Body of pancreas (tissue), 4 donors: ENCODE results near the gene DPYD. TPM values are rescaled to one million over a fixed set of nuclear protein-coding genes. Genes with fewer than 3 reads are reported as not detected.

Experiments used
- ATAC-seq: fragments of 150-250 bp; one replicate; pipeline ENCODE4 v1.9.1; 2016
- DNase-seq, 4 donors: peaks; one replicate each; pipeline ENCODE4 v3.0.0-alpha.2; 2019
- H3K27ac ChIP-seq, 4 donors: fragments of 200-600 bp; sonication (generic); 1 replicate in 3 of 4; 2 replicates in 1 of 4; pipeline versions ENCODE4 v1.5.1 to v1.6.1; 2016 to 2019; ENCODE audit warnings: mild to moderate bottlenecking in 1 of 4, mixed read lengths in 1 of 4, moderate library complexity in 1 of 4
- H3K27me3 ChIP-seq, 2 donors: fragments of 200-600 bp; sonication (generic); one replicate each; pipeline ENCODE4 v1.6.0; 2016; ENCODE audit warnings: mild to moderate bottlenecking in 1 of 2
- H3K36me3 ChIP-seq, 2 donors: fragments of 200-600 bp; sonication (generic); replicated peaks in 1 of 2; 2 replicates each; pipeline ENCODE4 v1.5.1; 2016; ENCODE audit warnings: low read depth in 2 of 2; ENCODE audit not compliant: insufficient read depth in 1 of 2
- H3K4me1 ChIP-seq: fragments of 200-600 bp; sonication (generic); one replicate; pipeline ENCODE4 v1.6.0; 2016
- H3K4me3 ChIP-seq, 2 donors: fragments of 200-600 bp; sonication (generic); 1 replicate in 1 of 2; 2 replicates in 1 of 2; pipeline ENCODE4 v1.5.1; 2016 to 2019
- H3K9me3 ChIP-seq, 3 donors: fragments of 200-600 bp; sonication (generic); 1 replicate in 2 of 3; 2 replicates in 1 of 3; pipeline ENCODE4 v1.5.1; 2016
- POLR2A ChIP-seq, 3 donors: fragments of 450-650 bp; IDR thresholded peaks; one replicate each; pipeline ENCODE4 v1.6.1; 2016; ENCODE audit warnings: antibody characterized with exemption in 3 of 3, mild to moderate bottlenecking in 2 of 3
- WGBS, 2 donors: methylation state at CpG; one replicate each; pipeline ENCODE4 v1.1.5; 2017; 5-methylcytosine and 5-hydroxymethylcytosine counted together
- intact Hi-C: fragments of 100-400 bp; cut with DNase I; formaldehyde crosslinking; loops from one replicate; pipeline ENCODE4 v1.15.1; 2023
- total RNA-seq, 2 donors: library from RNA; depleted of rRNA; stranded (reverse); fragments of >200 nt; gene quantifications; one replicate each; pipeline ENCODE4 v1.1.0, GENCODE V29; 2016
- TF ChIP-seq, protein P1 (sequence below), 7 experiments: fragments of 450-650 bp in 4 of 7; fragments of 200-600 bp in 3 of 7; sonication (generic) in 3 of 7; IDR thresholded peaks; one replicate each; pipeline ENCODE4 v1.5.1; 2016 to 2019; ENCODE audit warnings: antibody characterized with exemption in 7 of 7

Gene DPYD
- total RNA-seq, 2 donors from 2014 or later: 13.8 to 17.1 TPM

DNA sequence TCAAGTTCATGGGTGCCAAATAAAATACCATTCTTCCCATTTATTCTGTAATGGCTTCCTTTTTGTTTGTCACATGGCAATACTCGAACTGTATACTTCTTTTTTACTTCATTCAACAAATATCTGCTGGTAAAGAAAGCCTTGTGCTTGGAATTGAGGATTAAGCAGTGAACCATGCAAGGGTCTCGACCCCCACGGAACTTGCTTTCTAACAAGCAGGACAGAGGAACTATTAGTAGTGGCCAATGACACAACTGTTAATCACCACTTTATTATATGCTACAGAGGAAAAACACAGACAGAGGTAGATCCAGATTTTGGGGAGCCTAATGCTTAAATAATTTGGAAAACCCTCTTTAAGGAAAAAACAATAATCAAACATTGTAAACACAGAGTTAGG is 542.2 kb downstream of the DPYD start:
- DNase-seq (no peak), ATAC-seq (no peak)
- Histone ChIP-seq H3K36me3 (no peaks in the 10 kb centered on the region), H3K4me3 (no peak overlapping the region), H3K9me3 (no peaks in the 10 kb centered on the region), H3K4me1 (no peaks in the 10 kb centered on the region), H3K27ac (no peak overlapping the region), H3K27me3 (no peaks in the 10 kb centered on the region)
- no peak for TF ChIP-seq POLR2A (IDR thresholded peaks at IDR 0.05)
- TF ChIP-seq, protein P1, sequence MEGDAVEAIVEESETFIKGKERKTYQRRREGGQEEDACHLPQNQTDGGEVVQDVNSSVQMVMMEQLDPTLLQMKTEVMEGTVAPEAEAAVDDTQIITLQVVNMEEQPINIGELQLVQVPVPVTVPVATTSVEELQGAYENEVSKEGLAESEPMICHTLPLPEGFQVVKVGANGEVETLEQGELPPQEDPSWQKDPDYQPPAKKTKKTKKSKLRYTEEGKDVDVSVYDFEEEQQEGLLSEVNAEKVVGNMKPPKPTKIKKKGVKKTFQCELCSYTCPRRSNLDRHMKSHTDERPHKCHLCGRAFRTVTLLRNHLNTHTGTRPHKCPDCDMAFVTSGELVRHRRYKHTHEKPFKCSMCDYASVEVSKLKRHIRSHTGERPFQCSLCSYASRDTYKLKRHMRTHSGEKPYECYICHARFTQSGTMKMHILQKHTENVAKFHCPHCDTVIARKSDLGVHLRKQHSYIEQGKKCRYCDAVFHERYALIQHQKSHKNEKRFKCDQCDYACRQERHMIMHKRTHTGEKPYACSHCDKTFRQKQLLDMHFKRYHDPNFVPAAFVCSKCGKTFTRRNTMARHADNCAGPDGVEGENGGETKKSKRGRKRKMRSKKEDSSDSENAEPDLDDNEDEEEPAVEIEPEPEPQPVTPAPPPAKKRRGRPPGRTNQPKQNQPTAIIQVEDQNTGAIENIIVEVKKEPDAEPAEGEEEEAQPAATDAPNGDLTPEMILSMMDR (IDR thresholded peaks at IDR 0.05): no peak
- 88 to 90% methylated on average over 3 of the region's 3 CpGs for WGBS, 2 donors
- intact Hi-C loops: no loop called here

DNA sequence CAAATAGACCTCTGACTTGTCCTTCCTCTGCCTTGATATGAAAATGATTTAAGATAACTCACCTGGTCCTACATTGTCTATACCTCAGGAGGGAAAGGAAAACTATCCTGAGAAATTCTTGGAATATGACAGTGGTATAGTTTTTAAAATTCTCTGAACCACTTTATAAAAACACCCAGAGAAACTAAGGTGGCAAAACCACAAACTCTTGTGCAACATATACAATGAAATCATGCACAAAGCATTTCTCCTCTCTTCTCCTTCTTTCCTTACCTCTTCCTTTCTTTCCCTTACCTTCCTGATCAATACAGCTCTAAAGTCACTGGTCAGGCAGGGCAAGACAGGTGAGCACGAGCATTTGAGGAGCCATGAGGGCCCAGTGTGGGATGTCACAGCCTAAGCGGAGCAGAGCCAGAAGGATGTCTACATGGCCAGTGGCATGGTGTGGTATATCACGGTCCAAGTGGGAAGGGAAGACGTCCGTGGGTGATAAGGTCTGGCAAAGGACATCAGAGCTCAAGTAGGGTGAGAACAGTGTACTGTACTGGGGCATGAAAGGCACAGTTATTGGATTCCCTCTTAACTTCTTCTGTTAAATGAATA is 543.3 kb downstream of the DPYD start:
- no peaks in the 10 kb centered on the region for H3K36me3 ChIP-seq
- no peaks in the 10 kb centered on the region for H3K9me3 ChIP-seq
- H3K27me3 ChIP-seq: no peaks in the 10 kb centered on the region
- WGBS, 2 donors: 80 to 85% methylated on average over 5 of the region's 5 CpGs
- H3K27ac ChIP-seq: no peak overlapping the region
- TF ChIP-seq, protein P1 (IDR thresholded peaks at IDR 0.05): no peak
- no peak for TF ChIP-seq POLR2A (IDR thresholded peaks at IDR 0.05)
- H3K4me1 ChIP-seq: no peaks in the 10 kb centered on the region
- no peak for ATAC-seq
- no peak for DNase-seq
- intact Hi-C loops: no loop called here
- no peak overlapping the region for H3K4me3 ChIP-seq

DNA sequence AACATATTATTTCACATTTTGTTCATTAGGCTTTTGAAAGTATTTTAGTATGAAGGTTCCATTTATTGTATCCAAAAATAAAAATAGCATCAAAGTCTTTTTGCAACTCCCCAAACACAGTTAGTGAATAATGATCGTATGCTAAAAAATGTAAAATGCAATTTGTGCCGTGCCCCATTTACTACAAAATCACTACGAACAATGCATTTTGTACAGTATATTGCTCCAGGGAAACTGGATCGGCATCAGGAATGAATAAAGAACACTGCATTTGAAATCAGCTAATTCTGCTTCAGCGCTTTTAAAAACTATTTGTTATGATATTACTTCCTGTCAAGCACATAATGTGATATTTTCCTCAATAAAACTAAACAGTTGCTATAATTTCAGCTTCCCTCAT is 547.8 kb downstream of the DPYD start:
- intact Hi-C loops: no loop called here
- H3K27me3 ChIP-seq: no peaks in the 10 kb centered on the region
- TF ChIP-seq POLR2A (IDR thresholded peaks at IDR 0.05): no peak
- TF ChIP-seq, protein P1 (IDR thresholded peaks at IDR 0.05): no peak
- H3K4me1 ChIP-seq: no peaks in the 10 kb centered on the region
- H3K9me3 ChIP-seq: no peaks in the 10 kb centered on the region
- DNase-seq (no peak), ATAC-seq (no peak)
- 89 to 94% methylated on average over 5 of the region's 5 CpGs for WGBS, 2 donors
- no peak overlapping the region for H3K27ac ChIP-seq
- no peaks in the 10 kb centered on the region for H3K36me3 ChIP-seq
- H3K4me3 ChIP-seq: no peak overlapping the region

DNA sequence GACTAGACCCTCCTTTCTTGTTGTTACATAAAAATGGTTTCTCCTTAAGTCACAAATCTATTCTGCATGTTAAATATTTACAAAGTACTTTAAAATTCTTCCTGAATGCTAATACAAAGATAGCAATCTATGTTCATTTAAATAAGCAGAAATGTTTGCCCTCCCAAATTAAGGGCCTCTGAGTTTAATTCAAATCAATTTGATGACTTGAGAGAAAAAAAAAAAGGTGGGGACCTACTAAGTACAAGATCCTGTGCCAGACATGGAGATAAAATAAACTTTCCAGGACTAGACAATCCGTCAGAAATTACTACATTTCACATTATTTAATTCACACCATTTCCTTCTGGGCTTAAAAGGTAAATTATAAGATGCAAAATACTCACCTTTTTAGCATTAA is 548.3 kb downstream of the DPYD start:
- no peaks in the 10 kb centered on the region for H3K27me3 ChIP-seq
- 93 to 100% methylated on average over 1 of the region's 1 CpG for WGBS, 2 donors
- no peak for ATAC-seq
- DNase-seq: no peak
- no peak overlapping the region for H3K27ac ChIP-seq
- no peaks in the 10 kb centered on the region for H3K9me3 ChIP-seq
- no peaks in the 10 kb centered on the region for H3K4me1 ChIP-seq
- no peaks in the 10 kb centered on the region for H3K36me3 ChIP-seq
- TF ChIP-seq POLR2A (IDR thresholded peaks at IDR 0.05): no peak
- TF ChIP-seq, protein P1 (IDR thresholded peaks at IDR 0.05): no peak
- intact Hi-C loops: no loop called here
- no peak overlapping the region for H3K4me3 ChIP-seq

DNA sequence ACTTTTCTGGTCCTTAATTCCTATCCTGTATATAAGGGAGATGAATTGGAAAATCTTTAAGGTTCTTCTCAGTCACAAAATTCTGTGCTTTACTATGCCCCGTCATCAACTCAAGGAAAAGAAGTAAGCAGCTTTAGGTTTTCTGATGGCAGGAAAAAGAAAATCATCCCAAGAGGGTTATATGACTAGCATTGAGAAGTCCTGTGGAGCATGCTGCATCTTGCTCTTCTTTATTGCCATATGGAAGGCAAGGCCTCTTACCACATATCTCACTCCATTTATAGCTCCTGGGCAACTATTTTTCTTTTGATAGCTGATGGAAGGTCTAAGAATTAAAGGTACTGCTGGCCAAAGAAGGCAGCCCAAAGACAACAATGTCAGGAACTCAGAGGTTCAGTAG is 552.5 kb downstream of the DPYD start:
- H3K4me1 ChIP-seq: no peaks in the 10 kb centered on the region
- H3K4me3 ChIP-seq: no peak overlapping the region
- no peak overlapping the region for H3K27ac ChIP-seq
- H3K9me3 ChIP-seq: no peaks in the 10 kb centered on the region
- DNase-seq: no peak
- no peaks in the 10 kb centered on the region for H3K36me3 ChIP-seq
- TF ChIP-seq, protein P1 (IDR thresholded peaks at IDR 0.05): no peak
- TF ChIP-seq POLR2A (IDR thresholded peaks at IDR 0.05): no peak
- 87 to 100% methylated on average over 1 of the region's 1 CpG for WGBS, 2 donors
- ATAC-seq: no peak
- intact Hi-C loops: no loop called here
- H3K27me3 ChIP-seq: no peaks in the 10 kb centered on the region
